HepG2 (cell line): ENCODE data around the gene CFAP54. TPM values are rescaled to one million over a fixed set of nuclear protein-coding genes. Genes with fewer than 3 reads are reported as not detected.

Source experiments
- ATAC-seq: fragments of 200-7000 bp; cut with Tn5 transposase; 3 replicates; pipeline ENCODE4 v1.9.1; 2020; ENCODE audit warnings: mild to moderate bottlenecking, moderate library complexity
- BruUV-seq: library from RNA; stranded (reverse); fragments of 400-500 nt; replicated peaks from 2 replicates; lab custom pipeline; 2021; lab: Mats Ljungman, UMichigan
- CTCF ChIA-PET: fragments of 300-600 bp; formaldehyde crosslinking; extraction: SDS; loops from one replicate; lab custom pipeline; 2021; ENCODE audit warnings: low total read pairs, inconsistent platforms, low intra/inter-chr PET ratio; lab: Yijun Ruan, JAX
- POLR2A ChIA-PET: fragments of 350-600 bp; sonication (Branson Sonifier 250); formaldehyde crosslinking; loops from one replicate; lab custom pipeline; 2020; ENCODE audit warnings: antibody characterized with exemption, inconsistent platforms; lab: Yijun Ruan, JAX
- DNase-seq: peaks from one replicate; pipeline ENCODE4 v3.0.0-alpha.2; 2015; ENCODE audit warnings: low spot score
- FAIRE-seq: peaks from 3 replicates; lab custom pipeline; 2011; peaks lifted over from hg19 to GRCh38; lab: Jason Lieb, UNC
- H2AFZ ChIP-seq: one replicate; pipeline ENCODE4 v1.6.1; 2011; ENCODE audit warnings: low read length, inconsistent platforms
- H3K27ac ChIP-seq: fragments of 300-600 bp; 3 replicates; pipeline ENCODE4 v1.8.0; 2011; ENCODE audit warnings: mixed run types, mild to moderate bottlenecking, mixed read lengths, low read length, inconsistent platforms; ENCODE audit not compliant: insufficient read depth; ENCODE audit errors: extremely low read length
- H3K27me3 ChIP-seq, 2 experiments: fragments of 200-600 bp in 1 of 2; 2 replicates in 1 of 2; 3 replicates in 1 of 2; pipeline versions ENCODE4 v1.6.0 to v1.8.0; 2011; ENCODE audit warnings: low read length in 2 of 2, mild to moderate bottlenecking in 2 of 2, moderate library complexity in 2 of 2, inconsistent platforms in 1 of 2; ENCODE audit not compliant: insufficient read depth in 2 of 2, control insufficient read depth in 1 of 2
- H3K36me3 ChIP-seq, 2 experiments: fragments of 200-600 bp in 1 of 2; replicated peaks in 1 of 2; 2 replicates in 1 of 2; 3 replicates in 1 of 2; pipeline versions ENCODE4 v1.5.1 to v1.8.0; 2011; ENCODE audit warnings: low read length in 2 of 2, inconsistent platforms in 1 of 2; ENCODE audit not compliant: insufficient read depth in 2 of 2, control insufficient read depth in 1 of 2
- H3K4me1 ChIP-seq: 2 replicates; pipeline ENCODE4 v1.5.1; 2012; ENCODE audit warnings: low read length, inconsistent platforms; ENCODE audit not compliant: insufficient read depth
- H3K4me2 ChIP-seq: 2 replicates; pipeline ENCODE4 v1.6.0; 2011; ENCODE audit warnings: low read depth, low read length, inconsistent platforms
- H3K4me3 ChIP-seq, 3 experiments: fragments of 200-600 bp in 1 of 3; sonication (generic), shearing (Covaris generic) in 1 of 3; replicated peaks in 1 of 3; 2 replicates each; pipeline ENCODE4 v1.5.1; 2011 to 2016; ENCODE audit warnings: low read length in 3 of 3, inconsistent platforms in 2 of 3, low read depth in 2 of 3, mild to moderate bottlenecking in 2 of 3, control low read depth in 1 of 3, mixed read lengths in 1 of 3; ENCODE audit not compliant: insufficient read depth in 1 of 3
- H3K79me2 ChIP-seq: one replicate; pipeline ENCODE4 v1.6.1; 2011; ENCODE audit warnings: low read length, inconsistent platforms; ENCODE audit not compliant: insufficient read depth
- H3K9ac ChIP-seq: 2 replicates; pipeline ENCODE4 v1.6.0; 2011; ENCODE audit warnings: mild to moderate bottlenecking, low read depth, low read length, inconsistent platforms; ENCODE audit not compliant: insufficient read depth
- H3K9me3 ChIP-seq: 2 replicates; pipeline ENCODE4 v1.5.1; 2012; ENCODE audit warnings: mild to moderate bottlenecking, low read length
- H4K20me1 ChIP-seq: 2 replicates; pipeline ENCODE4 v1.6.0; 2011; ENCODE audit warnings: inconsistent platforms, mild to moderate bottlenecking, low read length, moderate library complexity; ENCODE audit not compliant: insufficient read depth
- ATAD3A ChIP-seq: sonication (generic); formaldehyde crosslinking; IDR thresholded peaks from 2 replicates; pipeline ENCODE4 v1.4.0; 2020; ENCODE audit warnings: missing genetic modification reagents
- CBX2 ChIP-seq, 2 experiments: fragments of 200-600 bp in 1 of 2; sonication (generic); formaldehyde crosslinking in 1 of 2; IDR thresholded peaks; 2 replicates each; pipeline versions ENCODE4 v1.7.0 to v1.8.1; 2018 to 2022; ENCODE audit warnings: low read depth in 2 of 2, low read length in 1 of 2, mild to moderate bottlenecking in 1 of 2, missing genetic modification reagents in 1 of 2
- CREM ChIP-seq, 2 experiments: sonication (generic) in 1 of 2; formaldehyde crosslinking in 1 of 2; IDR thresholded peaks; 2 replicates each; pipeline versions ENCODE4 v1.4.0 to v1.6.1; 2016 to 2020; ENCODE audit warnings: antibody characterized with exemption in 1 of 2, mild to moderate bottlenecking in 1 of 2, missing genetic modification reagents in 1 of 2
- NFE2L2 ChIP-seq: fragments of 150-350 bp; IDR thresholded peaks from 2 replicates; pipeline ENCODE4 v1.6.1; 2014; ENCODE audit warnings: low read length
- PTBP1 ChIP-seq: fragments of 200-400 bp; formaldehyde crosslinking; IDR thresholded peaks from 2 replicates; pipeline ENCODE4 v1.6.1; 2018; ENCODE audit warnings: low read length, low read depth; ENCODE audit not compliant: poor library complexity, severe bottlenecking
- ZBTB4 ChIP-seq: sonication (generic); formaldehyde crosslinking; IDR thresholded peaks from 2 replicates; pipeline ENCODE4 v1.4.0; 2020; ENCODE audit warnings: missing genetic modification reagents, mild to moderate bottlenecking, borderline replicate concordance
- ZEB1 ChIP-seq: IDR thresholded peaks from 2 replicates; pipeline ENCODE4 v1.6.1; 2012; ENCODE audit warnings: mild to moderate bottlenecking, low read depth, inconsistent platforms; ENCODE audit not compliant: insufficient replicate concordance
- ZNF207 ChIP-seq: fragments of 450-650 bp; IDR thresholded peaks from 2 replicates; pipeline ENCODE4 v1.6.1; 2016; ENCODE audit warnings: antibody characterized with exemption, borderline replicate concordance
- ZNF263 ChIP-seq: sonication (generic); formaldehyde crosslinking; IDR thresholded peaks from 2 replicates; pipeline ENCODE4 v1.4.0; 2020; ENCODE audit warnings: missing genetic modification reagents
- ZNF292 ChIP-seq: sonication (generic); formaldehyde crosslinking; IDR thresholded peaks from 2 replicates; pipeline ENCODE4 v1.8.1; 2022; ENCODE audit warnings: mild to moderate bottlenecking, low read depth, missing genetic modification reagents, borderline replicate concordance
- ZNF333 ChIP-seq: sonication (generic); formaldehyde crosslinking; IDR thresholded peaks from 2 replicates; pipeline ENCODE4 v1.4.0; 2020; ENCODE audit warnings: mild to moderate bottlenecking, missing genetic modification reagents, borderline replicate concordance
- ZNF451 ChIP-seq: sonication (generic); formaldehyde crosslinking; IDR thresholded peaks from 2 replicates; pipeline ENCODE4 v1.5.0; 2020; ENCODE audit warnings: mild to moderate bottlenecking, missing genetic modification reagents
- ZNF569 ChIP-seq: sonication (generic); formaldehyde crosslinking; IDR thresholded peaks from 2 replicates; pipeline ENCODE4 v1.5.0; 2020; ENCODE audit warnings: mild to moderate bottlenecking, missing genetic modification reagents, moderate library complexity, borderline replicate concordance
- WGBS: methylation state at CpG from one replicate; pipeline ENCODE4 v1.1.6; 2017; ENCODE audit warnings: low lambda C conversion rate; 5-methylcytosine and 5-hydroxymethylcytosine counted together
- in situ Hi-C: cut with HindIII; loops from 2 replicates; pipeline ENCODE4 v1.10.0; 2017; ENCODE audit warnings: low pct_unique_long_range_greater_than_20kb; ENCODE audit not compliant: extremely low pct_ligation_motif_present
- intact Hi-C: fragments of 100-400 bp; cut with micrococcal nuclease; formaldehyde crosslinking; loops from one replicate; pipeline ENCODE4 v1.10.0; 2022; ENCODE audit not compliant: unreplicated experiment
- polyA plus RNA-seq, 8 experiments: library from polyadenylated mRNA; depleted of rRNA in 3 of 8; stranded (reverse) in 7 of 8; unstranded in 1 of 8; fragments of >200 nt; fragmentation: Illumina TruSeq in 4 of 8; extraction: Trizol in 4 of 8; gene quantifications; 2 replicates each; pipeline versions ENCODE4 v1.2.1 to v1.2.3, GENCODE V29; 2011 to 2016; ENCODE audit warnings: low read depth in 4 of 8, missing spikeins in 1 of 8, mixed read lengths in 1 of 8; ENCODE audit not compliant: insufficient read depth in 1 of 8
- total RNA-seq, 5 experiments: library from RNA; depleted of rRNA; stranded (reverse); fragments of >200 nt; fragmentation: Illumina TruSeq; extraction: Trizol; gene quantifications; 2 replicates each; pipeline ENCODE4 v1.2.3, GENCODE V29; 2016; ENCODE audit warnings: low read depth in 1 of 5
- TF ChIP-seq, protein P1 (sequence below): sonication (generic); formaldehyde crosslinking; IDR thresholded peaks from 2 replicates; pipeline ENCODE4 v1.5.0; 2020; ENCODE audit warnings: missing genetic modification reagents, mild to moderate bottlenecking, borderline replicate concordance
- TF ChIP-seq, protein P2 (sequence below): sonication (generic); formaldehyde crosslinking; IDR thresholded peaks from 2 replicates; pipeline ENCODE4 v1.8.0; 2022; ENCODE audit warnings: mild to moderate bottlenecking, missing genetic modification reagents, moderate library complexity

Gene CFAP54
- total and polyA plus RNA-seq, 2 of the 13 experiments (the other 11 are each of a cell fraction or from before 2014, with no cell fraction given): not detected

- no peaks in the 10 kb centered on the region for H3K9me3 ChIP-seq
- H3K4me1 ChIP-seq: no peaks in the 10 kb centered on the region
- H3K36me3 ChIP-seq: no peaks in the 10 kb centered on the region
- H4K20me1 ChIP-seq: no peaks in the 10 kb centered on the region
- no peak for ATAC-seq
- no peak overlapping the region for H3K27ac ChIP-seq
- 0% methylated on average over 1 of the region's 1 CpG for WGBS
- H3K27me3 ChIP-seq: no peaks in the 10 kb centered on the region; a peak in 1 of 5 replicates
- no peak overlapping the region for H3K4me3 ChIP-seq
- H3K79me2 ChIP-seq: no peaks in the 10 kb centered on the region
- no peak overlapping the region for H3K9ac ChIP-seq
- BruUV-seq: no TSS peak
- no peak overlapping the region for H3K4me2 ChIP-seq
- no peak for FAIRE-seq
- POLR2A ChIA-PET: no interaction called here
- DNase-seq: no peak
- in situ Hi-C loops: no loop called here
- intact Hi-C loops: no loop called here
- no peak overlapping the region for H2AFZ ChIP-seq
- CTCF ChIA-PET: no interaction called here
- no peak for TF ChIP-seq PTBP1
- no peak for TF ChIP-seq ZNF333 (CRISPR knock-in tag)
- TF ChIP-seq ATAD3A (CRISPR knock-in tag): no peak
- no peak for TF ChIP-seq ZEB1
- TF ChIP-seq NFE2L2: no peak
- TF ChIP-seq ZNF569: no peak
- TF ChIP-seq ZNF263 (CRISPR knock-in tag): no peak
- TF ChIP-seq CREM (IDR thresholded peaks at IDR 0.05): no peak
- TF ChIP-seq CREM (CRISPR knock-in tag; IDR thresholded peaks at IDR 0.05): no peak
- TF ChIP-seq ZNF451 (CRISPR knock-in tag): no peak
- no peak for TF ChIP-seq ZNF207
- TF ChIP-seq, protein P1, sequence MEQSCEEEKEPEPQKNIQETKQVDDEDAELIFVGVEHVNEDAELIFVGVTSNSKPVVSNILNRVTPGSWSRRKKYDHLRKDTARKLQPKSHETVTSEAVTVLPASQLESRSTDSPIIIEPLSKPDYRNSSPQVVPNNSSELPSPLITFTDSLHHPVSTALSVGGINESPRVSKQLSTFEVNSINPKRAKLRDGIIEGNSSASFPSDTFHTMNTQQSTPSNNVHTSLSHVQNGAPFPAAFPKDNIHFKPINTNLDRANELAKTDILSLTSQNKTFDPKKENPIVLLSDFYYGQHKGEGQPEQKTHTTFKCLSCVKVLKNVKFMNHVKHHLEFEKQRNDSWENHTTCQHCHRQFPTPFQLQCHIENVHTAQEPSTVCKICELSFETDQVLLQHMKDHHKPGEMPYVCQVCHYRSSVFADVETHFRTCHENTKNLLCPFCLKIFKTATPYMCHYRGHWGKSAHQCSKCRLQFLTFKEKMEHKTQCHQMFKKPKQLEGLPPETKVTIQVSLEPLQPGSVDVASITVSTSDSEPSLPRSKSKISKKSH (CRISPR knock-in tag): no peak
- no peak for TF ChIP-seq CBX2 (IDR thresholded peaks at IDR 0.05; ENCODE audit: low read depth, low read length)
- no peak for TF ChIP-seq CBX2 (CRISPR knock-in tag; IDR thresholded peaks at IDR 0.05; ENCODE audit: low read depth)
- TF ChIP-seq ZBTB4 (CRISPR knock-in tag): no peak
- TF ChIP-seq, protein P2, sequence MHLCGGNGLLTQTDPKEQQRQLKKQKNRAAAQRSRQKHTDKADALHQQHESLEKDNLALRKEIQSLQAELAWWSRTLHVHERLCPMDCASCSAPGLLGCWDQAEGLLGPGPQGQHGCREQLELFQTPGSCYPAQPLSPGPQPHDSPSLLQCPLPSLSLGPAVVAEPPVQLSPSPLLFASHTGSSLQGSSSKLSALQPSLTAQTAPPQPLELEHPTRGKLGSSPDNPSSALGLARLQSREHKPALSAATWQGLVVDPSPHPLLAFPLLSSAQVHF (CRISPR knock-in tag): no peak
- no peak for TF ChIP-seq ZNF292
Measured at GRCh38 chr12:96677363-96677762, 188.0 kb downstream of the CFAP54 start.
